BE2C (cell line): ENCODE measurements around the gene WSB1.

Experiments used
- DNase-seq: peaks from one replicate; pipeline ENCODE4 v3.0.0-alpha.2; 2020
- H3K27me3 ChIP-seq: fragments of 250-450 bp; sonication (Bioruptor Pico); 2 replicates; pipeline ENCODE4 v1.5.1; 2020; ENCODE audit warnings: mild to moderate bottlenecking
- H3K36me3 ChIP-seq: fragments of 250-450 bp; sonication (Bioruptor Pico); 2 replicates; pipeline ENCODE4 v1.5.1; 2020; ENCODE audit warnings: mild to moderate bottlenecking
- H3K4me1 ChIP-seq: fragments of 250-450 bp; sonication (Bioruptor Pico); 2 replicates; pipeline ENCODE4 v1.5.1; 2020
- H3K4me3 ChIP-seq: 2 replicates; pipeline ENCODE4 v1.5.1; 2011; ENCODE audit warnings: low read depth, low read length
- H3K9me3 ChIP-seq: fragments of 250-450 bp; sonication (Bioruptor Pico); 2 replicates; pipeline ENCODE4 v1.5.1; 2020
- CTCF ChIP-seq: IDR thresholded peaks from 2 replicates; pipeline ENCODE4 v1.5.1; 2012; ENCODE audit warnings: mild to moderate bottlenecking, low read depth, low read length

Gene WSB1

DNA sequence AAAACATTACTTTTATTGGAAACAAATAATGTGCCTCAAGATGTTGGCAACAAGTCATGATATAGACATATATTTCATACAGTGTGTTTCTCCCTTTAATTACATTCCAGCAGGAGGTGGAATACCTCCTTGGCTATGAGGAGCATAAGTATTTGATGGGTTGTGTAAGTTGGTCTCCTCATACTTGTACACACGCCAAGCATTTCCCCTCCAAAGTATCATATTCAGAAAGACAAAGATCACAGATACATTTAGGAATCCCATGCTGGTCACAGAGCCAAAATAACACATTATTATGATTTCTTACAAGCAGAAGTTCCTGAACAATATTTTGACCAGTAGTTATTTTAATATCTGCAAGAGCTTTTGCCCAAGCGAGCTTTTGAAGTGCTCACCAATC is 57.8 kb downstream of the WSB1 start:
- no peak for DNase-seq
- no peaks in the 10 kb centered on the region for H3K36me3 ChIP-seq
- H3K4me1 ChIP-seq = no peaks in the 10 kb centered on the region
- no peaks in the 10 kb centered on the region for H3K9me3 ChIP-seq
- H3K27me3 ChIP-seq = no peaks in the 10 kb centered on the region
- no peak for TF ChIP-seq CTCF
- no peak overlapping the region for H3K4me3 ChIP-seq

GRCh38 chr17:27352448-27353032 is 58.6 kb downstream of the WSB1 start:
- H3K4me1 ChIP-seq = no peaks in the 10 kb centered on the region
- no peaks in the 10 kb centered on the region for H3K9me3 ChIP-seq
- no peak for TF ChIP-seq CTCF
- no peaks in the 10 kb centered on the region for H3K27me3 ChIP-seq
- H3K36me3 ChIP-seq = no peaks in the 10 kb centered on the region
- peak overlapping the region; percentile 63 for H3K4me3 ChIP-seq
- DNase-seq = no peak

- Histone ChIP-seq H3K27me3 (no peaks in the 10 kb centered on the region), H3K4me1 (no peaks in the 10 kb centered on the region), H3K4me3 (peak overlapping the region; percentile 63), H3K9me3 (no peaks in the 10 kb centered on the region), H3K36me3 (no peaks in the 10 kb centered on the region)
- no peak for TF ChIP-seq CTCF
- DNase-seq = no peak
Observed at GRCh38 chr17:27353033-27353460, 59.1 kb downstream of the WSB1 start.

GRCh38 chr17:27353461-27354050 is 59.6 kb downstream of the WSB1 start:
- H3K36me3 ChIP-seq = no peaks in the 10 kb centered on the region
- no peaks in the 10 kb centered on the region for H3K4me1 ChIP-seq
- no peaks in the 10 kb centered on the region for H3K27me3 ChIP-seq
- H3K4me3 ChIP-seq = peak overlapping the region; percentile 63
- H3K9me3 ChIP-seq = no peaks in the 10 kb centered on the region
- peak; percentile 30 for TF ChIP-seq CTCF
- DNase-seq = peak; percentile 88

GRCh38 chr17:27354051-27354490 is 60.2 kb downstream of the WSB1 start:
- Histone ChIP-seq H3K9me3 (no peaks in the 10 kb centered on the region), H3K27me3 (no peaks in the 10 kb centered on the region), H3K4me1 (no peaks in the 10 kb centered on the region), H3K4me3 (peak overlapping the region; percentile 55), H3K36me3 (no peaks in the 10 kb centered on the region)
- no peak for DNase-seq
- TF ChIP-seq CTCF = no peak; the same call in 1 of the 2 replicates

DNA sequence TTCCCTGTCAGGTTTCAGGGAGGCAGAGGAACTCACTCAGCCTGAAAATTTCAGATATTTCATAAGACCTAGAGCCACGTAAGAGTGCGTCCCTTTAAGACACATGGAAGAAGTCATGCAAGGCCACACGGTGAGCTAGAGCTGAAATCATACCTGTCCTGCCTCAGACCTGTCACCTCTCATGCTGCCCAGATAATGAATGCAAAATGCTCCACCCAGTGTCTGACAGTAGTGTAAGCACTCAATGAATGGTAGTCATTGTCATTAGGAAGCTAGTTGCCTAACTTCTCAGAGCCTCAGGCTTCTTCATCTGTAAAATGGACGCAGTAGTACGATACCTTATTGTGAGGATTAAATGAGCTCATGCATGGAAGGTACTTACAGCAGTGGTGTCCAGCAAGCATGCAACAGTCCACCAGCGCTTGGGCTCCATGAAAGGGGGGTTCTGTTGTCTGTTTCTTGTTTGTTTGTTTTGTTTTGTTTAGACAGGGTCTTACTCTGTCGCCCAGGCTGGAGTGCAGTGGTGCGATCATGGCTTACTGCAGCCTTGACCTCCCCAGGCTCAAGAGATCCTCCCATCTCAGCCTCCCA is 60.7 kb downstream of the WSB1 start:
- no peaks in the 10 kb centered on the region for H3K4me1 ChIP-seq
- no peaks in the 10 kb centered on the region for H3K9me3 ChIP-seq
- no peaks in the 10 kb centered on the region for H3K36me3 ChIP-seq
- no peaks in the 10 kb centered on the region for H3K27me3 ChIP-seq
- DNase-seq = no peak
- peak overlapping the region; percentile 55 for H3K4me3 ChIP-seq
- TF ChIP-seq CTCF = no peak
